NOMO-1 treated with dmso at 0.1 percent for 144 hours (cell line): ENCODE results near the gene TUFM.

Experiments
- DNase-seq: peaks from one replicate; lab custom pipeline; 2025; ENCODE audit not compliant: unreplicated experiment; lab: John Stamatoyannopoulos, UW

The TUFM gene

DNA sequence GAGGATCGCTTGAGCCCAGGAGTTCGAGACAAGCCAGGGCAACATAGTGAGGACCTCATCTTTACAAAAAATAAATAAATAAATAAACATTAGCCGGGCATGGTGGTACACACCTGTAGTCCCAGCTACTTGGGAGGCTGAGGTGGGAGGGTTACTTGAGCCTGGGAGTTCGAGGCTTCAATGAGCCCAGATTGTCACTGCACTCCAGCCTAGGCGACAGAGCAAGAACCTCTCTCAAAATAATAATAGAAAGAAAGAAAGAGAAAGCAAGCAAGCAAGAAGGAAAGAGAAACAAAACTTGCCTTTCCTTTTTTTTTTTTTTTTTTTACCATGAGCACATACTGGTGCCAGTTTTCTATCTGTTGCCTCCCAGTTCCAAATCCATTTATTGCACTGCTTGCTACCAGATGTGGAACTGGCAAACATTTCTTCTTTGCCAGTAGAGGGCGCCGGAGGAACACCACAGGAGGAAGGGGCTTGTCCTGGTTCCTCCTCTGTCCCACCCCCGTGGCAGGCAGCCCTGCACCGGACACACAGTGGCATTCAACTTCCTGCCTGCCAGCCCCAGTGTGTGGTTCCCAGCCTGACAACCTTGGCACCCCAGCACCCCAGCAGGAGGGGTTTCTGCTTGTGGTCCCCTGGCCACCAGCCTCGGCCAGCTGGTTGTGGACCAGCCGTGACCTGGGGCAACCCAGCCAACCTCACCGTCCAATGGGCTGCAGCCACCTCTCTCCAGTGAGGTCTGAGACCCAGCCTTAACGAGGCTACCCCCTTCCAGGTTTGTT is 43.7 kb downstream of the TUFM start:
- DNase-seq: peak; percentile 21
